Esophagus squamous epithelium (tissue), 5 donors: Measurements from ENCODE around the gene CCDC192. TPM values are rescaled to one million over a fixed set of nuclear protein-coding genes. Genes with fewer than 3 reads are reported as not detected.
"Not testable (repeated sequence)": the region's sequence is repeated elsewhere in the genome, so short reads cannot be mapped to it uniquely, and the experiment has no call there.

Experiments
- DNase-seq: peaks from one replicate; lab custom pipeline; 2025; lab: John Stamatoyannopoulos, UW
- H3K27ac ChIP-seq, 4 donors: fragments of 200-600 bp; sonication (generic); one replicate each; pipeline ENCODE4 v1.5.1; 2016 to 2019; ENCODE audit warnings: mild to moderate bottlenecking in 1 of 4
- H3K27me3 ChIP-seq, 4 donors: fragments of 200-600 bp; sonication (generic); 1 replicate in 3 of 4; 2 replicates in 1 of 4; pipeline versions ENCODE4 v1.5.1 to v1.6.0; 2017 to 2021; ENCODE audit warnings: antibody characterized with exemption in 1 of 4
- H3K36me3 ChIP-seq, 3 donors: fragments of 200-600 bp; sonication (generic); one replicate each; pipeline ENCODE4 v1.5.1; 2016 to 2019
- H3K4me1 ChIP-seq, 3 donors: fragments of 200-600 bp; sonication (generic); one replicate each; pipeline ENCODE4 v1.5.1; 2017 to 2019
- H3K4me3 ChIP-seq, 4 donors: fragments of 200-600 bp; sonication (generic); 1 replicate in 3 of 4; 2 replicates in 1 of 4; pipeline ENCODE4 v1.5.1; 2016 to 2019; ENCODE audit warnings: mild to moderate bottlenecking in 2 of 4, moderate library complexity in 1 of 4
- H3K9me3 ChIP-seq, 3 donors: fragments of 200-600 bp; sonication (generic); one replicate each; pipeline ENCODE4 v1.5.1; 2016 to 2019
- POLR2A ChIP-seq, 4 donors: fragments of 450-650 bp; IDR thresholded peaks; one replicate each; pipeline ENCODE4 v1.6.1; 2017; ENCODE audit warnings: antibody characterized with exemption in 4 of 4, mild to moderate bottlenecking in 4 of 4, moderate library complexity in 3 of 4
- WGBS, 2 donors: methylation state at CpG; one replicate each; pipeline ENCODE4 v1.1.5; 2018; 5-methylcytosine and 5-hydroxymethylcytosine counted together
- intact Hi-C: fragments of 100-400 bp; cut with DNase I; formaldehyde crosslinking; loops from one replicate; pipeline ENCODE4 v1.15.0; 2022
- total RNA-seq, 4 donors: library from RNA; depleted of rRNA; stranded (reverse); fragments of >200 nt; gene quantifications; one replicate each; pipeline ENCODE4 v1.1.0, GENCODE V29; 2016
- TF ChIP-seq, protein P1 (sequence below), 6 experiments: fragments of 450-650 bp in 4 of 6; fragments of 200-600 bp in 2 of 6; sonication (generic) in 2 of 6; IDR thresholded peaks; one replicate each; pipeline ENCODE4 v1.5.1; 2016 to 2019; ENCODE audit warnings: antibody characterized with exemption in 6 of 6, mild to moderate bottlenecking in 4 of 6, moderate library complexity in 4 of 6
- donor health status: DM: yes; HTN: yes; CAD: no.

The CCDC192 gene
- total RNA-seq, 4 donors from 2014 or later = not detected

DNA sequence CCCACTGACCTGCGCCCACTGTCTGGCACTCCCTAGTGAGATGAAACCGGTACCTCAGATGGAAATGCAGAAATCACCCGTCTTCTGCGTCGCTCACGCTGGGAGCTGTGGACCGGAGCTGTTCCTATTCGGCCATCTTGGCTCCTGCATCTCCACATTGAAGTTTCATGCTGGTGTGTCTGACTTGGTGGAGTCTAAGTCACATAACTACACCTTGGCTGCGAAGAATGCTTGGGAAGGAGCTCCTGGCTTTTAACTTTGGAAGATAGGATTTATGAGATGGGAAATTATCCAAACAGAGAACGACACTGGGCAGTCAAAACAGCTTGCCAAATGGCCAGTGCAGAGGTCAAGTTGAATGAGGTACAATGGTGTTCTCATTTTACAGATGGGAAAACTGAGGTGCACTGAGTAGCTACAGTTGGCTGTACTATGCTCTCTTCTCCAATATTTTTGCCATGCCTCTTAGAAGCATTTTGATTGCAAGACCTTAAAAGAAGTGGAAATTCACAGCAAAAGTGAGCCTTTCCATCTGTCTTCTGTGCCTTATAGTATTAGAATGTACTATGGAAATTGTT is 36.7 kb downstream of the CCDC192 start:
- intact Hi-C loops = no loop called here
- no peak overlapping the region for H3K4me3 ChIP-seq

DNA sequence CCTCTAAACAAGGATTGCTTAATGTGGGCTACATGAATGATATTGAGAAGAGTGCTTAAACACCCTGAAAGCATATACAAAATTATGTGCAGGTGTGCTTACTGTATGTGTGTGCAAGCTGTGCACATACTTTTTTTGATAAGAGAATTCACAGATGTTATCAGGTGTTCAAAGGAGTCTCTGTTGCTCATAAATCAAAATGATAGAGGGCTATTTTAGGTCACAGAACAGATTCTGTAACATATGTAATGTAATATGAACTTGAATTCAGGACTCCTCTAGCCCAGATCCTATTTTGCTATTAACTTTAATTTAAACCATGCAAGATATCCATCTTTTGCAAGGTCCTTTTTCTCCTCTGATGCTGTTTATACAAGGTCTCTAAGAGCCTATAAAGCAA is 38.2 kb downstream of the CCDC192 start:
- TF ChIP-seq POLR2A (IDR thresholded peaks at IDR 0.05) = no peak
- H3K27me3 ChIP-seq = no peaks in the 10 kb centered on the region

More for the DNA sequence above, 36.7 kb downstream of the CCDC192 start:
- Histone ChIP-seq H3K4me1 (no peaks in the 10 kb centered on the region), H3K9me3 (no peaks in the 10 kb centered on the region), H3K36me3 (no peaks in the 10 kb centered on the region), H3K27ac (no peak overlapping the region), H3K27me3 (no peaks in the 10 kb centered on the region)
- no peak for DNase-seq
- WGBS, 2 donors = 83 to 87% methylated on average over 6 to 8 of the region's 10 CpGs
- TF ChIP-seq POLR2A (IDR thresholded peaks at IDR 0.05) = no peak
- TF ChIP-seq, protein P1, sequence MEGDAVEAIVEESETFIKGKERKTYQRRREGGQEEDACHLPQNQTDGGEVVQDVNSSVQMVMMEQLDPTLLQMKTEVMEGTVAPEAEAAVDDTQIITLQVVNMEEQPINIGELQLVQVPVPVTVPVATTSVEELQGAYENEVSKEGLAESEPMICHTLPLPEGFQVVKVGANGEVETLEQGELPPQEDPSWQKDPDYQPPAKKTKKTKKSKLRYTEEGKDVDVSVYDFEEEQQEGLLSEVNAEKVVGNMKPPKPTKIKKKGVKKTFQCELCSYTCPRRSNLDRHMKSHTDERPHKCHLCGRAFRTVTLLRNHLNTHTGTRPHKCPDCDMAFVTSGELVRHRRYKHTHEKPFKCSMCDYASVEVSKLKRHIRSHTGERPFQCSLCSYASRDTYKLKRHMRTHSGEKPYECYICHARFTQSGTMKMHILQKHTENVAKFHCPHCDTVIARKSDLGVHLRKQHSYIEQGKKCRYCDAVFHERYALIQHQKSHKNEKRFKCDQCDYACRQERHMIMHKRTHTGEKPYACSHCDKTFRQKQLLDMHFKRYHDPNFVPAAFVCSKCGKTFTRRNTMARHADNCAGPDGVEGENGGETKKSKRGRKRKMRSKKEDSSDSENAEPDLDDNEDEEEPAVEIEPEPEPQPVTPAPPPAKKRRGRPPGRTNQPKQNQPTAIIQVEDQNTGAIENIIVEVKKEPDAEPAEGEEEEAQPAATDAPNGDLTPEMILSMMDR (IDR thresholded peaks at IDR 0.05) = no peak

DNA sequence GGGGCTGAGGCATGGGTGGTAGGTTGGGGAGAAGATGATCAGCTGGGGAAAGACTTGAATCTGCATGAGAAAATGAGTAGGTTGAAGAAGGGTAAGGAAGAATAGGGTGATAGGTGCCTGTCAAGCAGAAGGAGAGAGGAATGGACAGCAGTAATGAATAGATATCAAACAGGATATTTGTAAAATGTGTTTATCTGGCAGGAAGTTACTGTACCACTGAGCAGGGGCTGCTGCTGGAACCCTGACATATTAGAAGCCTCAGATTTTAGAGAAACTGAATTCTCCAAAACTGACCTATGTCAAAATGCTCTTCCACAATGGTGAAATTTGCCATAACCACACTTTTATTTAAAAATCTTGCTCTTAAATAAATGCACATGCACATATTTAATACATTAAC is 41.0 kb downstream of the CCDC192 start:
- Histone ChIP-seq H3K4me3 (no peak overlapping the region), H3K27ac (no peak overlapping the region), H3K4me1 (no peaks in the 10 kb centered on the region), H3K36me3 (no peaks in the 10 kb centered on the region), H3K9me3 (no peaks in the 10 kb centered on the region), H3K27me3 (no peaks in the 10 kb centered on the region)
- TF ChIP-seq, protein P1 (IDR thresholded peaks at IDR 0.05) = no peak
- TF ChIP-seq POLR2A (IDR thresholded peaks at IDR 0.05) = no peak
- intact Hi-C loops = no loop called here
- DNase-seq = no peak

More for the DNA sequence above, 38.2 kb downstream of the CCDC192 start:
- no peaks in the 10 kb centered on the region for H3K36me3 ChIP-seq
- no peaks in the 10 kb centered on the region for H3K4me1 ChIP-seq
- no peak for DNase-seq
- H3K27ac ChIP-seq = no peak overlapping the region
- intact Hi-C loops = no loop called here
- no peak overlapping the region for H3K4me3 ChIP-seq
- H3K9me3 ChIP-seq = no peaks in the 10 kb centered on the region

GRCh38 chr5:127746756-127747155 is 43.6 kb downstream of the CCDC192 start:
- Histone ChIP-seq H3K27ac (no peak overlapping the region), H3K4me1 (no peaks in the 10 kb centered on the region), H3K9me3 (no peaks in the 10 kb centered on the region), H3K4me3 (no peak overlapping the region), H3K27me3 (no peaks in the 10 kb centered on the region), H3K36me3 (no peaks in the 10 kb centered on the region)
- no peak for TF ChIP-seq POLR2A (IDR thresholded peaks at IDR 0.05)
- TF ChIP-seq, protein P1 (IDR thresholded peaks at IDR 0.05) = peak in 5 of 6 experiments; percentile 18 to 55 (median 29)
- intact Hi-C loops = no loop called here
- WGBS, 2 donors = 58 to 60% methylated on average over 1 of the region's 1 CpG
- no peak for DNase-seq

GRCh38 chr5:127752503-127753265 is 49.5 kb downstream of the CCDC192 start:
- H3K27ac ChIP-seq, H3K27me3 ChIP-seq, H3K4me1 ChIP-seq, intact Hi-C loops, H3K4me3 ChIP-seq, DNase-seq, H3K36me3 ChIP-seq, H3K9me3 ChIP-seq: not testable (repeated sequence)
- 70 to 99% methylated on average over 8 to 10 of the region's 32 CpGs for WGBS, 2 donors

DNA sequence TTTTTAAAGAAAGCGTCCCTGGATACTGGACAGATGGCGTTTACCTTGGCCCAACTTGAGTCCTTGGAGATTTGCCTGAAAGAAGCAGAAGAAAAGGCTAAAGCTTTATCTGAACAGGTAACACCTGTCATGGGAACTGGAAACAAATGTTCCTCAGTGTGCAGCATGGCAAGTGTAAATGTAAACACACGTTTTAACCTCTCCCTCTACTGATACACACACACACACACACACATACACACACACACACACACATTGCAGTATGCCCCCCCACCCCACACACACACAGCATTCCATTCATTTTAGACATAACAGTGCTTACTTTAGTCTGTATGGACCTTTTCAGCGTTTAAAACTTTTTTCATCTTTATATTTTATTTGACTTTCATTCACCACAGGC is 51.1 kb downstream of the CCDC192 start:
- DNase-seq = no peak
- no peaks in the 10 kb centered on the region for H3K4me1 ChIP-seq
- 32 to 40% methylated on average over 4 of the region's 4 CpGs for WGBS, 2 donors
- no peak overlapping the region for H3K27ac ChIP-seq
- H3K27me3 ChIP-seq = no peaks in the 10 kb centered on the region
- no peak overlapping the region for H3K4me3 ChIP-seq
- no peak for TF ChIP-seq POLR2A (IDR thresholded peaks at IDR 0.05)
- TF ChIP-seq, protein P1 (IDR thresholded peaks at IDR 0.05) = no peak
- intact Hi-C loops = no loop called here
- H3K9me3 ChIP-seq = no peaks in the 10 kb centered on the region
- no peaks in the 10 kb centered on the region for H3K36me3 ChIP-seq
